Measurements from ENCODE around the gene RAD51D. TPM values are rescaled to one million over a fixed set of nuclear protein-coding genes. Genes with fewer than 3 reads are reported as not detected.

Gene RAD51D
- total and polyA plus RNA-seq, 2 donors (not counting 3 experiments of a cell fraction or from before 2014, with no cell fraction given): 15.5 to 27.9 TPM

DNA sequence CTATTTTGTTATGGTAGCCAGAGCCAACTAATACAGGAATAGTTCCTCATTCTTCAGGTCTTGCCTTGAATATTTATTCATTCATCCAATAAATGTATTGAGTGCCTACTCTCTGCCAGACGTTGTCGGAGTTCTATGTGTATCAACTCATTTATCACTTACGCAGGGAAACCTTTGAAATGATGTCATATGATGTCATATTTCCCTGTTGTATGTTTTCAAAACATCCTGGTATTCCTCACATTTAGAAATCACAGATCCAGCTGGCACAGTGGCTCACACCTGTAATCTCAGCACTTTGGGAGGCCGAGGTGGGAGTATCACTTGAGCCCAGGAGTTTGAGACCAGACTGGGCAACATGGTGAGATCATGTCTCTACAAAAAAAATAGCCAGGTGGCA is 25.2 kb upstream of the RAD51D start:
- no peaks in the 10 kb centered on the region for H3K9me1 ChIP-seq (replicated peaks; ENCODE audit: control insufficient read depth, extremely low read depth, insufficient read depth, low read length)
- ChIA-PET POLR2A (no interaction called here), CTCF (interaction anchor here (1.4 kb wide), 1 partner anchor 289 kb away, joined by 3 read pairs; no protein-coding TSS in a partner anchor)
- H2AFZ ChIP-seq (ENCODE audit: low read depth, low read length): no peak overlapping the region
- no TSS peak for BruUV-seq (replicated peaks)
- H3K9ac ChIP-seq (replicated peaks; ENCODE audit: extremely low read depth, insufficient read depth, low read length): no peak overlapping the region
- TF ChIP-seq JUN (IDR thresholded peaks at IDR 0.05; ENCODE audit: borderline replicate concordance, insufficient read depth, insufficient read length, low read depth): peak; percentile 3
- no peak for TF ChIP-seq GATA2 (IDR thresholded peaks at IDR 0.05; ENCODE audit: insufficient read depth, insufficient read length, low read depth, low read length)
- H3K36me3 ChIP-seq (ENCODE audit: control insufficient read depth in 2 of 2, extremely low read depth in 1 of 2, insufficient read depth in 2 of 2, low read length in 2 of 2): no peaks in the 10 kb centered on the region
- H3K4me3 ChIP-seq (replicated peaks in 1 of 3; ENCODE audit: insufficient read depth in 1 of 3, low read depth in 1 of 3, low read length in 3 of 3): no peak overlapping the region
- H3K4me1 ChIP-seq (ENCODE audit: control insufficient read depth, extremely low read depth, insufficient read depth, low read length): peaks cover 6% of the 10 kb centered on the region
- H3K79me2 ChIP-seq (ENCODE audit: control insufficient read depth, insufficient read depth, low read length): peaks cover 19% of the 10 kb centered on the region
- no peak for DNase-seq (ENCODE audit: low read depth, low spot score)
- H3K9me3 ChIP-seq (replicated peaks; ENCODE audit: control insufficient read depth, insufficient read depth, low read length): no peaks in the 10 kb centered on the region
- H4K20me1 ChIP-seq (replicated peaks; ENCODE audit: control insufficient read depth, extremely low read depth, insufficient read depth, low read length): no peaks in the 10 kb centered on the region
- FAIRE-seq: no peak
- H3K27ac ChIP-seq (ENCODE audit: insufficient read depth, low read depth, low read length): no peak overlapping the region
- intact Hi-C loops (cut with micrococcal nuclease): loop anchor here (5.0 to 10.0 kb wide), 2 partner anchors 97 to 390 kb away; partner anchors contain the start of genes SLFN12L and SLFN5
- H3K4me2 ChIP-seq (ENCODE audit: insufficient read depth, low read length): no peak overlapping the region
- dilution Hi-C loops (cut with MboI; ENCODE audit: extremely low pct_ligation_motif_present, low sequenced_read_pairs): no loop called here
- H3K27me3 ChIP-seq (ENCODE audit: control insufficient read depth in 2 of 2, insufficient read depth in 2 of 2, low read length in 2 of 2): peaks cover 4 to 8% of the 10 kb centered on the region in 2 experiments

GRCh38 chr17:35142467-35142796 is 22.8 kb upstream of the RAD51D start:
- H3K36me3 ChIP-seq (ENCODE audit: control insufficient read depth in 2 of 2, extremely low read depth in 1 of 2, insufficient read depth in 2 of 2, low read length in 2 of 2): peaks cover 7 to 8% of the 10 kb centered on the region in 2 experiments
- H3K79me2 ChIP-seq (ENCODE audit: control insufficient read depth, insufficient read depth, low read length): peaks cover 21% of the 10 kb centered on the region
- H3K9me1 ChIP-seq (replicated peaks; ENCODE audit: control insufficient read depth, extremely low read depth, insufficient read depth, low read length): no peaks in the 10 kb centered on the region
- intact Hi-C loops (cut with micrococcal nuclease) (loop anchor here (2.0 to 10.0 kb wide), 3 partner anchors 100 to 392 kb away; partner anchors contain the start of genes SLFN11, SLFN12L and SLFN5), dilution Hi-C loops (cut with MboI; ENCODE audit: extremely low pct_ligation_motif_present, low sequenced_read_pairs) (no loop called here)
- POLR2A ChIA-PET: no interaction called here
- no peak overlapping the region for H3K27ac ChIP-seq (ENCODE audit: insufficient read depth, low read depth, low read length)
- H3K9ac ChIP-seq (replicated peaks; ENCODE audit: extremely low read depth, insufficient read depth, low read length): no peak overlapping the region
- no peak for FAIRE-seq
- no peak for TF ChIP-seq MYC (IDR thresholded peaks at IDR 0.05; ENCODE audit: low read depth, low read length)
- no peak for TF ChIP-seq JUN (IDR thresholded peaks at IDR 0.05; ENCODE audit: borderline replicate concordance, insufficient read depth, insufficient read length, low read depth)
- TF ChIP-seq EZH2 (IDR thresholded peaks at IDR 0.05; ENCODE audit: borderline replicate concordance, low read depth, low read length, severe bottlenecking): no peak
- TF ChIP-seq POLR2AphosphoS5 (IDR thresholded peaks at IDR 0.05; ENCODE audit: insufficient read depth, low read depth, low read length): no peak
- TF ChIP-seq, protein P1, sequence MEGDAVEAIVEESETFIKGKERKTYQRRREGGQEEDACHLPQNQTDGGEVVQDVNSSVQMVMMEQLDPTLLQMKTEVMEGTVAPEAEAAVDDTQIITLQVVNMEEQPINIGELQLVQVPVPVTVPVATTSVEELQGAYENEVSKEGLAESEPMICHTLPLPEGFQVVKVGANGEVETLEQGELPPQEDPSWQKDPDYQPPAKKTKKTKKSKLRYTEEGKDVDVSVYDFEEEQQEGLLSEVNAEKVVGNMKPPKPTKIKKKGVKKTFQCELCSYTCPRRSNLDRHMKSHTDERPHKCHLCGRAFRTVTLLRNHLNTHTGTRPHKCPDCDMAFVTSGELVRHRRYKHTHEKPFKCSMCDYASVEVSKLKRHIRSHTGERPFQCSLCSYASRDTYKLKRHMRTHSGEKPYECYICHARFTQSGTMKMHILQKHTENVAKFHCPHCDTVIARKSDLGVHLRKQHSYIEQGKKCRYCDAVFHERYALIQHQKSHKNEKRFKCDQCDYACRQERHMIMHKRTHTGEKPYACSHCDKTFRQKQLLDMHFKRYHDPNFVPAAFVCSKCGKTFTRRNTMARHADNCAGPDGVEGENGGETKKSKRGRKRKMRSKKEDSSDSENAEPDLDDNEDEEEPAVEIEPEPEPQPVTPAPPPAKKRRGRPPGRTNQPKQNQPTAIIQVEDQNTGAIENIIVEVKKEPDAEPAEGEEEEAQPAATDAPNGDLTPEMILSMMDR (IDR thresholded peaks at IDR 0.05; ENCODE audit: extremely low read depth in 1 of 2, insufficient read depth in 1 of 2, low read depth in 1 of 2, low read length in 2 of 2): no peak
- no peak for TF ChIP-seq FOS (IDR thresholded peaks at IDR 0.05; ENCODE audit: borderline replicate concordance, insufficient read depth, low read length)
- no peak for TF ChIP-seq GATA2 (IDR thresholded peaks at IDR 0.05; ENCODE audit: insufficient read depth, insufficient read length, low read depth, low read length)
- no peak for TF ChIP-seq MAX (IDR thresholded peaks at IDR 0.05; ENCODE audit: insufficient read depth, insufficient read length)
- no peak for TF ChIP-seq POLR2A (IDR thresholded peaks at IDR 0.05; ENCODE audit: low read depth, low read length)
- no peaks in the 10 kb centered on the region for H3K9me3 ChIP-seq (replicated peaks; ENCODE audit: control insufficient read depth, insufficient read depth, low read length)
- peaks cover 6% of the 10 kb centered on the region for H3K4me1 ChIP-seq (ENCODE audit: control insufficient read depth, extremely low read depth, insufficient read depth, low read length)
- no peak overlapping the region for H3K4me2 ChIP-seq (ENCODE audit: insufficient read depth, low read length)
- H3K27me3 ChIP-seq (ENCODE audit: control insufficient read depth in 2 of 2, insufficient read depth in 2 of 2, low read length in 2 of 2): peaks cover 0 to 5% of the 10 kb centered on the region in 2 experiments
- H3K4me3 ChIP-seq (replicated peaks in 1 of 3; ENCODE audit: insufficient read depth in 1 of 3, low read depth in 1 of 3, low read length in 3 of 3): peak overlapping the region in 1 of 3 experiments; percentile 79
- no peak for DNase-seq (ENCODE audit: low read depth, low spot score)
- CTCF ChIA-PET: interaction anchor here (1.1 to 2.0 kb wide), 2 partner anchors 434 to 600 kb away, joined by 3 to 6 read pairs; no protein-coding TSS in a partner anchor
- no TSS peak for BruUV-seq (replicated peaks)
- no peak overlapping the region for H2AFZ ChIP-seq (ENCODE audit: low read depth, low read length)
- H4K20me1 ChIP-seq (replicated peaks; ENCODE audit: control insufficient read depth, extremely low read depth, insufficient read depth, low read length): no peaks in the 10 kb centered on the region

Data from endothelial cell of umbilical vein (primary cell).